GM12878 (cell line): ENCODE results near the gene FAM81B. TPM values are rescaled to one million over a fixed set of nuclear protein-coding genes. Genes with fewer than 3 reads are reported as not detected.

Experiments used
- CUX1 ChIP-seq: IDR thresholded peaks from 2 replicates; pipeline ENCODE4 v1.6.1; 2012; ENCODE audit warnings: improper control_type of control experiment, low read depth, low read length; ENCODE audit not compliant: insufficient replicate concordance
- FOS ChIP-seq: IDR thresholded peaks from 3 replicates; pipeline ENCODE4 v1.6.1; 2011; ENCODE audit warnings: borderline replicate concordance; ENCODE audit not compliant: insufficient read length; ENCODE audit errors: extremely low read depth
- HSF1 ChIP-seq: fragments of 150-350 bp; IDR thresholded peaks from 2 replicates; pipeline ENCODE4 v1.6.1; 2014; ENCODE audit warnings: mild to moderate bottlenecking, low read depth, low read length
- IKZF2 ChIP-seq, 2 experiments: fragments of 450-650 bp; IDR thresholded peaks; 2 replicates each; pipeline ENCODE4 v1.6.1; 2017; ENCODE audit warnings: mild to moderate bottlenecking in 2 of 2, moderate library complexity in 2 of 2
- PAX5 ChIP-seq: IDR thresholded peaks from 2 replicates; pipeline ENCODE4 v1.6.1; 2011; ENCODE audit warnings: low read depth, low read length, borderline replicate concordance
- PML ChIP-seq: IDR thresholded peaks from 2 replicates; pipeline ENCODE4 v1.6.1; 2012; ENCODE audit warnings: low read length, inconsistent platforms
- PRDM15 ChIP-seq: fragments of 450-650 bp; formaldehyde crosslinking; IDR thresholded peaks from 2 replicates; pipeline ENCODE4 v1.4.0; 2020; ENCODE audit warnings: mild to moderate bottlenecking, moderate library complexity
- SMAD5 ChIP-seq: IDR thresholded peaks from 2 replicates; pipeline ENCODE4 v1.6.1; 2016; ENCODE audit warnings: antibody characterized with exemption, low read depth
- ZBTB11 ChIP-seq: fragments of 450-650 bp; formaldehyde crosslinking; IDR thresholded peaks from 2 replicates; pipeline ENCODE4 v1.5.0; 2022; ENCODE audit warnings: mild to moderate bottlenecking, missing genetic modification characterization
- ZNF592 ChIP-seq: fragments of 450-650 bp; IDR thresholded peaks from 2 replicates; pipeline ENCODE4 v1.6.1; 2017; ENCODE audit warnings: mild to moderate bottlenecking, moderate library complexity
- polyA plus RNA-seq, 11 experiments: library from polyadenylated mRNA; depleted of rRNA in 4 of 11; unstranded in 6 of 11; stranded (reverse) in 5 of 11; fragments of >200 nt; fragmentation: Nextera tagmentation in 4 of 11; fragmentation: Illumina TruSeq in 1 of 11; extraction: Ambion mirVana in 4 of 11; extraction: Trizol in 1 of 11; gene quantifications; 1 replicate in 1 of 11; 2 replicates in 10 of 11; pipeline versions ENCODE4 v1.2.1 to v1.2.3, GENCODE V29; 2011 to 2016; ENCODE audit warnings: inconsistent platforms in 2 of 11, missing spikeins in 2 of 11, low read depth in 1 of 11
- total RNA-seq, 4 experiments: library from RNA; depleted of rRNA in 3 of 4; stranded (reverse); fragments of >200 nt in 3 of 4; fragmentation: Illumina TruSeq in 1 of 4; extraction: Trizol in 1 of 4; gene quantifications; 2 replicates each; pipeline versions ENCODE4 v1.2.1 to v1.2.3, GENCODE V29; 2013 to 2021

Gene FAM81B
- total and polyA plus RNA-seq, 10 of the 15 experiments (the other 5 are each of a cell fraction or from before 2014, with no cell fraction given) = not detected

- TF ChIP-seq CUX1 = no peak
- no peak for TF ChIP-seq PML
- TF ChIP-seq IKZF2 (IDR thresholded peaks at IDR 0.05) = no peak
- TF ChIP-seq SMAD5 = no peak
- no peak for TF ChIP-seq PAX5
- TF ChIP-seq PRDM15 (CRISPR knock-in tag) = no peak
- TF ChIP-seq ZNF592 = no peak
- no peak for TF ChIP-seq ZBTB11 (CRISPR knock-in tag)
- TF ChIP-seq HSF1 = no peak
- no peak for TF ChIP-seq FOS
These were observed 32.8 kb upstream of the FAM81B start (continued) for GRCh38 chr5:95358320-95358719.
